ENCODE results near the gene AGMO.
"Not testable (repeated sequence)": the region's sequence is repeated elsewhere in the genome, so short reads cannot be mapped to it uniquely, and the experiment has no call there.

Gene AGMO

GRCh38 chr7:15558756-15559155 lies 3.1 kb downstream of the AGMO start:
- DNase-seq: no peak

- DNase-seq: no peak
These were observed 4.1 kb downstream of the AGMO start for GRCh38 chr7:15557686-15558085.

DNA sequence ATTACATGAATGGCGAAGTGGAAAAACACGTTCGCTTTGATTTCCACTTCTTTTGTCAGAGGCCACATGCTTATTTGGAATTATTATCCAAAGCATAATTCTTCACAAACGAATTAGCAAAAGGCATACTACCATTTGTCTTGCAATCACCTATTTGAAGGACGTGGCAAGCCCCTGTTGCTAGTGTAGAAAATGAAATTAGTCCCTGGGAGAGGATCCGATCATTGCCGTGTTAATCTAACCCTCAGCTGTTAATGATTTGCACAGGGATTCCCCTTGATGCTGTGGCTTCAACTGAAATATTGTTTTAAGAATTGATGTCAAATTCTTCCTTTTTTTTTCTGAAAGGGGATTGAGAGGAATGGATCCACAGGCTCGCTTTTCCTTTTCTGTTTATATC lies 4.6 kb downstream of the AGMO start:
- DNase-seq: no peak

DNA sequence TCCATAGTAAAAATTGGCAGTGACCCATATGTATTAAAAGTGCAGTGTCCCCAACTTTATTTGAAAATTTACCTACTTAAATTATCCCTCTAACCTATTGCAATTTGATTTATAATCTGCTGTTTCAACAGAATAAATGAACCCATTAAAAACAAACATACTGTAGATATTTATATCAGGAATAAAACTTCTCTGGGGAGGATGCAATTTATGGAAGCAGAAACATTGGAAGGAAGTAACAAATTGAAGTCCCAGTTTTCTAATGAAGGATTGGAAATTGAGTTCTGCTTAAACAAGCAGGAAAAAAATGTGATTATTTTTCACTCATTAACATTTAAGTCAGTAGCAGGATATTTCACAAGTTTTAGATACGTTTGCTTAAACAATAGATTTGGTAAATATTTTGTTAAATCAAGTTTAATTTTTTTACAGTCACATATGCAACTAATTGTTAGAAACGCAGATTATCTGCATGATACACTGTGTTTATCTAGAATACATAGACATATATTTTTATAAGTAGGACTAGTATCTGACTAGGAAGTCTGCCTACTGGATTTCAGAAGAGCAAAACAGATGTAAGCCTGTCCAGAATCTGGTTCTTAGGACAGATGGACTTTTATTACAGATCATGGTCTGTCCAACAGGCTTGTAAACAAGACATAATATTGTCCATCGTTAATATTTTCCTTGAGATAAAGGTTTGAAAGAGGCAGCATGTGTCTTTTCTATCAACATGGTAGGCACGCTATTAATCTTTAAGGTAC lies 5.3 kb downstream of the AGMO start:
- no peak for DNase-seq

- DNase-seq: no peak
These were observed 6.4 kb downstream of the AGMO start for GRCh38 chr7:15555381-15555859.

GRCh38 chr7:15554744-15555143 lies 7.1 kb downstream of the AGMO start:
- no peak for DNase-seq

DNA sequence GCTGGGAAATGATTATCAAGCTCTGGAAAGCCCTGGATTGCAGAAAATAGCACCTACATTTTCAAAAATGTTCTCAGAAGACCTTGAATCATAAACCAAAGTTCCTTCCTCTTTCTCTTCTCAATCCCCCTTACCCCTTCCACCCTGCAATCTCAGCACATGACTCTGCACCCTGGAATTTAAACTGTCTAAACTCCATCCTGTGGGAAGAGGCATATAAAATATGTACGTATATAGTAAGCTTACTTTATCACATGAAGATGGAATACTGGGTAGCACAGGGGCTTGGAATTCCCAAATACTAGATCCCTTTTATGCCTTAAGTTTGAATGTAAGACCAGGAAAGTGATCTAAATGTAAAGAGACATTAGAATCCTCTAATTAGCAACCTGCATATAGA lies 7.7 kb downstream of the AGMO start:
- no peak for DNase-seq

DNA sequence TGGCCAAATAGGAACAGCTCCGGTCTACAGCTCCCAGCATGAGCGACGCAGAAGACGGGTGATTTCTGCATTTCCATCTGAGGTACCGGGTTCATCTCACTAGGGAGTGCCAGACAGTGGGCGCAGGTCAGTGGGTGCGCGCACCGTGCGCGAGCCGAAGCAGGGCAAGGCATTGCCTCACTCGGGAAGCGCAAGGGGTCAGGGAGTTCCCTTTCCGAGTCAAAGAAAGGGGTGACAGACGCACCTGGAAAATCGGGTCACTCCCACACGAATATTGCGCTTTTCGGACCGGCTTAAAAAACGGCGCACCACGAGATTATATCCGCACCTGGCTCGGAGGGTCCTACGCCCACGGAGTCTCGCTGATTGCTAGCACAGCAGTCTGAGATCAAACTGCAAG lies 14.5 kb downstream of the AGMO start:
- not testable (repeated sequence) for DNase-seq

GRCh38 chr7:15546272-15546792 lies 15.5 kb downstream of the AGMO start:
- no peak for DNase-seq

- DNase-seq: no peak
These were observed 17.8 kb downstream of the AGMO start for GRCh38 chr7:15544050-15544449.

DNA sequence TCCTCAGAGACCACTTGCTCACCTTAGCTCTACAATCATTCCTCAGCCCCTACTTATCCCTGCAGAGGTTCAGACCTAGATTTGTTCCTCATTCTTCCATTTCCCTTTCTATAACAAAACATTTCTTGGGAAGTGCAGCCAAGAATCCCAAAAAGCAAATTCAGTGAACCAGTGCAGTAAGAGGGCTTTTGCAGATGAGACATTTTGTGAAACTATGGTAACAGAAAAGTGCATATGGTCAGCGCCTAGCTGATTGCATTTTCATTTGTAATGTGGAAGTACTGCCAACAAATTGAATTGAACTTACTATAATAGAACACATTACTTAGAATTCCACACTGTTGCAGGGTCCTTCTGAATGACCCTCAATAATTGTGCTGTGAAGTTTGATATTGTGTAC lies 18.6 kb downstream of the AGMO start:
- no peak for DNase-seq

GRCh38 chr7:15527648-15528047 lies 34.2 kb downstream of the AGMO start:
- DNase-seq: no peak

GRCh38 chr7:15525652-15526263 lies 36.1 kb downstream of the AGMO start:
- no peak for DNase-seq

- no peak for DNase-seq
These were observed 37.7 kb downstream of the AGMO start for GRCh38 chr7:15524077-15524476.

DNA sequence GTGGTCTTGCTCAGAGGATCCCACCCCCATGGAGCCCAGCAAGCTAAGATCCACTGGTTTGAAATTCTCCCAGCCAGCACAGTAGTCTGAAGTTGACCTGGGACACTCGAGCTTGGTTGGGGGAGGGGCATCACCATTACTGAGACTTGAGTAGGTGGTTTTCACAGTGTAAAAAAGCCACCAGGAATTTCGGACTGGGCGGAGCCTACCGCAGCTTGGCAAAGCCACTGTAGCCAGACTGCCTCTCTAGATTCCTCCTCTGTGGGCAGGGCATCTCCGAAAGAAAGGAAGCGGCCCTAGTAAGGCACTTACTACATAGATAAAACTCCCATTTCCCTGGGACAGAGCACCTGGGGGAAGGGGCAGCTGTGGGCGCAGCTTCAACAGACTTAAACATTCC lies 44.0 kb downstream of the AGMO start:
- DNase-seq: not testable (repeated sequence)

GRCh38 chr7:15515252-15515651 lies 46.6 kb downstream of the AGMO start:
- DNase-seq: no peak

DNA sequence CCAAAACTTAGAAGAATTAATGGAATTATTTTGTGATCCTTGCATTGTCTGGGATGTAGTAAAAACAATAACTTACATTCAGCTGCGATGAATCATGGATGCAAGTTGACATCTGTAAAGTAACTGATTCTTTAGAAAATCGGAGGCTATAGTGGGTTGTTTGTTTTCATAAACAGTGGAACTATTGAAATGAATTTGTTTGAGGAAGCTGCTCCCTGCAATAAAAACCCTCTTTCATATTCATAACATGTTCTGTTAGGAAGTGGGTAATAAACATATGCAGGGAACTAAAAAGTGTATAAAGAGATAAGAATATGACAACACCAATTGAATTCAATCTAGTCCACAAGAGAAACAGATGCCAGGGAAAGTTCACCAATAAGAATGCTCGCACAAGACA lies 53.6 kb downstream of the AGMO start:
- DNase-seq: no peak

GRCh38 chr7:15507708-15508107 lies 54.1 kb downstream of the AGMO start:
- no peak for DNase-seq

- no peak for DNase-seq
These were observed 54.6 kb downstream of the AGMO start for GRCh38 chr7:15507171-15507570.

DNA sequence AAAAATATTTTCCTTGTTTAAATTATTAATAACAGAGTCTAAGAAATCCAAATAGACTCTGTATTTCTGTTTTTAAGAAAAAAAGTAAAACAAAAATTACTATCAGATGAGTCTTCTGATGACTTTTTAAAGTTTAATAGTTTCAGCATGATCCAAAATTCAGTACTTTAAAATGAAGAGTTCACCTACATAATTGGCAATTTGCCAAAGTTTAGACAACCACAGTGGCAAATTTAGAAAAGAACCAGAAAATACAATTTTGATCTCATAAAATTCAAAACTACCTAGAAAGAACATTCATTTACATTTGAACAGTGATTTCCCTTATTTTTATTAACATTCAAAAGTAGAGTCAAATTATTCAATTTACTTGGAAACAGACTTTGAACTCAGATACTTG lies 56.1 kb downstream of the AGMO start:
- DNase-seq: no peak

- no peak for DNase-seq
These were observed 57.5 kb downstream of the AGMO start for GRCh38 chr7:15504351-15504750.

DNA sequence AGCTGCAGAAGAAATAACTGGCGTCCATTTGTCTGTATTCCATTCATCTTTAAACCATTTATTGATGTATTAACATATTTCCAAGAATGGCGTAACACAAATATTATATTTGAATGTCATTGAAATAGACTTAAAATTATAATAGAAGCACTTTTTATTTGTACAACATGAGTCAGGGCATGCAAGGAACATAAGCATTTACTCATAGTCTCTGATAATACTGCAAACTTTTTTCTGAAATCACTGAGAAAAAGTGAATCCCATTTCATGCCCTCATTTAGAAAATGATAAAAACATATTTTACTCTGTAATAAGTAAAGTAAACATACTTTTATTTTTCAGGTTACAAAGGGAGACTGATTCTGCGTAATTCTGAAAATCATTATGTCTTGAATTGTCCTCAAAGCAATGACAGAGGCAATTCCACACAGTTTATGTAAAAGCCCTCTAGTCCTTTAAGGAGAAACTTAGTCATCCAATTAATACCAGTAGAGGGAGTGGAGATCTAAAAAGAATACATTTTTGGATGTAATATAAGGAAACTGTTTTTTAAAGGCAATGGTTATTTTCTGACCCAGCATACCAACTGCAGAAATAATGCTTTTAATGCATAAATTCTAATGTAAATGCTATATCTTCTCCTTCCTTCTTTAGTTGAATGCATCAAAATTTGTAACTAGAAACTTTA lies 58.1 kb downstream of the AGMO start:
- no peak for DNase-seq

- DNase-seq: no peak
These were observed 63.4 kb downstream of the AGMO start for GRCh38 chr7:15498465-15498864.

GRCh38 chr7:15495170-15495569 lies 66.6 kb downstream of the AGMO start:
- no peak for DNase-seq
